Measurements from ENCODE around the gene JOSD1.

JOSD1 gene

DNA sequence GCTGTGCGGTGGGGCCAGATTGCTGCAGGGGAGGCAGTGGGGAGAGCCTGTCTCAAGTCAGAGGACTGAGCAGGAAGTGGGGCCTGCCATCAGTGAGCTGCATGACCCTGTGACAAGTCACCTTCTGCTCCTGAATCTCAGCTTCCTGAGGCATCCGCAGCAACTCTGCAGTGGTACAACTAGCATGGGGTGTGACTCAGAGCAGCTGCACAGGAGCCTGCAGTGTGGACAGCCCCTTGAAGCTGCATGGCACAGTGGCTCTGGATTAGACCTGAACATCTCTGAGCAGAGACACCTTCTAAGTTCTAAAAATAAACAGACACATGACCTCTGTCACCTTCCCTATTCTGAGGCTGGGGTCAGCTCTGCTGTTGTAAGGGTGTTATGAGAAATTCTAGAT, 62.5 kb downstream of the JOSD1 start:
- no peak overlapping the region for H3K27ac ChIP-seq
- H2AFZ ChIP-seq (ENCODE audit: low read depth) = no peak overlapping the region
- H3K4me2 ChIP-seq = no peak overlapping the region
- H3K36me3 ChIP-seq (ENCODE audit: insufficient read depth) = no peaks in the 10 kb centered on the region
- TF ChIP-seq, protein P1, sequence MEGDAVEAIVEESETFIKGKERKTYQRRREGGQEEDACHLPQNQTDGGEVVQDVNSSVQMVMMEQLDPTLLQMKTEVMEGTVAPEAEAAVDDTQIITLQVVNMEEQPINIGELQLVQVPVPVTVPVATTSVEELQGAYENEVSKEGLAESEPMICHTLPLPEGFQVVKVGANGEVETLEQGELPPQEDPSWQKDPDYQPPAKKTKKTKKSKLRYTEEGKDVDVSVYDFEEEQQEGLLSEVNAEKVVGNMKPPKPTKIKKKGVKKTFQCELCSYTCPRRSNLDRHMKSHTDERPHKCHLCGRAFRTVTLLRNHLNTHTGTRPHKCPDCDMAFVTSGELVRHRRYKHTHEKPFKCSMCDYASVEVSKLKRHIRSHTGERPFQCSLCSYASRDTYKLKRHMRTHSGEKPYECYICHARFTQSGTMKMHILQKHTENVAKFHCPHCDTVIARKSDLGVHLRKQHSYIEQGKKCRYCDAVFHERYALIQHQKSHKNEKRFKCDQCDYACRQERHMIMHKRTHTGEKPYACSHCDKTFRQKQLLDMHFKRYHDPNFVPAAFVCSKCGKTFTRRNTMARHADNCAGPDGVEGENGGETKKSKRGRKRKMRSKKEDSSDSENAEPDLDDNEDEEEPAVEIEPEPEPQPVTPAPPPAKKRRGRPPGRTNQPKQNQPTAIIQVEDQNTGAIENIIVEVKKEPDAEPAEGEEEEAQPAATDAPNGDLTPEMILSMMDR (conservative IDR thresholded peaks at IDR 0.05; ENCODE audit: low read depth, low read length) = no peak
- H3K4me1 ChIP-seq (ENCODE audit: low read depth, poor library complexity, severe bottlenecking) = no peaks in the 10 kb centered on the region
- H3K4me3 ChIP-seq (IDR thresholded peaks at IDR 0.05; ENCODE audit: insufficient read depth, low read depth, low read length) = no peak overlapping the region
- H4K20me1 ChIP-seq (ENCODE audit: insufficient read depth) = no peaks in the 10 kb centered on the region
- no peak overlapping the region for H3K9ac ChIP-seq
- no peaks in the 10 kb centered on the region for H3K79me2 ChIP-seq (ENCODE audit: insufficient read depth, low read depth)
- H3K27me3 ChIP-seq (ENCODE audit: insufficient read depth, low read depth) = no peaks in the 10 kb centered on the region

All from KMS-11 (cell line).